Natural killer cell (primary cell): ENCODE results near the gene ATP9A. TPM values are rescaled to one million over a fixed set of nuclear protein-coding genes. Genes with fewer than 3 reads are reported as not detected.

Source experiments
- ATAC-seq, 3 donors: fragments of 150-1000 bp in 2 of 3; fragments of 200-7000 bp in 1 of 3; cut with Tn5 transposase; 1 replicate in 1 of 3; 2 replicates in 2 of 3; pipeline ENCODE4 v1.10.0; 2021; ENCODE audit warnings: mild to moderate bottlenecking in 2 of 3, moderate library complexity in 2 of 3
- DNase-seq, 2 donors: peaks; one replicate each; pipeline versions ENCODE4 v3.0.0 to v3.0.0-alpha.2; 2013 to 2021; ENCODE audit warnings: mixed read lengths in 1 of 2
- H3K27ac ChIP-seq: one replicate; pipeline ENCODE4 v1.5.1; 2013; ENCODE audit warnings: mild to moderate bottlenecking, low read length
- H3K27me3 ChIP-seq: one replicate; pipeline ENCODE4 v1.6.1; 2013; ENCODE audit warnings: low read length; ENCODE audit not compliant: control insufficient read depth, insufficient read depth
- H3K36me3 ChIP-seq: one replicate; pipeline ENCODE4 v1.6.1; 2013; ENCODE audit warnings: low read length; ENCODE audit not compliant: control insufficient read depth, insufficient read depth
- H3K4me1 ChIP-seq: one replicate; pipeline ENCODE4 v1.6.1; 2013; ENCODE audit warnings: low read length; ENCODE audit not compliant: control insufficient read depth, insufficient read depth
- H3K4me3 ChIP-seq: one replicate; pipeline ENCODE4 v1.5.1; 2013; ENCODE audit warnings: low read length
- H3K9me3 ChIP-seq: one replicate; pipeline ENCODE4 v1.6.1; 2013; ENCODE audit warnings: low read length; ENCODE audit not compliant: control insufficient read depth, insufficient read depth
- H3K27ac Mint-ChIP-seq, 2 donors: one replicate each; pipeline ENCODE4 v1.8.0; 2022; ENCODE audit warnings: mild to moderate bottlenecking in 2 of 2, mixed read lengths in 2 of 2, moderate library complexity in 1 of 2
- H3K27me3 Mint-ChIP-seq, 2 donors: one replicate each; pipeline ENCODE4 v1.8.0; 2022; ENCODE audit warnings: low read depth in 2 of 2, mixed read lengths in 2 of 2
- H3K36me3 Mint-ChIP-seq: one replicate; pipeline ENCODE4 v1.8.0; 2022; ENCODE audit warnings: mixed read lengths
- H3K4me1 Mint-ChIP-seq, 2 donors: one replicate each; pipeline ENCODE4 v1.8.0; 2022; ENCODE audit warnings: mixed read lengths in 2 of 2
- H3K4me3 Mint-ChIP-seq: one replicate; pipeline ENCODE4 v1.8.0; 2022; ENCODE audit warnings: mild to moderate bottlenecking, moderate library complexity, mixed read lengths
- H3K9me3 Mint-ChIP-seq, 2 donors: one replicate each; pipeline ENCODE4 v1.8.0; 2022; ENCODE audit warnings: mixed read lengths in 2 of 2
- CTCF ChIP-seq: fragments of 200-600 bp; IDR thresholded peaks from one replicate; pipeline ENCODE4 v1.8.0; 2022; ENCODE audit warnings: antibody characterized with exemption
- WGBS: methylation state at CpG from one replicate; pipeline ENCODE4 v1.1.7; 2013; ENCODE audit warnings: missing lambda C conversion rate; ENCODE audit not compliant: insufficient coverage; 5-methylcytosine and 5-hydroxymethylcytosine counted together
- intact Hi-C: fragments of 100-400 bp; cut with micrococcal nuclease; formaldehyde crosslinking; loops from one replicate; pipeline ENCODE4 v1.14.2; 2022
- total RNA-seq, 4 donors: library from RNA; stranded (reverse); fragments of 120-200 nt in 1 of 4; gene quantifications; one replicate each; pipeline versions ENCODE4 v1.2.3 to v1.2.4, GENCODE V29; 2013 to 2022

Gene ATP9A
- total RNA-seq, 3 donors from 2014 or later (not counting 1 experiment from before 2014, with no cell fraction given), result 1.4 to 46.8 (median 1.9) TPM

- Mint-ChIP-seq H3K4me3 (no peak overlapping the region), H3K9me3 (no peaks in the 10 kb centered on the region), H3K4me1 (peaks cover 0 to 21% of the 10 kb centered on the region in 2 donors), H3K27me3 (peaks cover 0 to 2% of the 10 kb centered on the region in 2 donors), H3K27ac (no peak overlapping the region), H3K36me3 (no peaks in the 10 kb centered on the region)
- H3K4me1 ChIP-seq, result no peaks in the 10 kb centered on the region
- no peak overlapping the region for H3K4me3 ChIP-seq
- 83% methylated on average over 4 of the region's 4 CpGs for WGBS
- no peak overlapping the region for H3K27ac ChIP-seq
- DNase-seq, result no peak
- no peak for TF ChIP-seq CTCF
- intact Hi-C loops, result no loop called here
- no peak for ATAC-seq
- no peaks in the 10 kb centered on the region for H3K9me3 ChIP-seq
- H3K27me3 ChIP-seq, result no peaks in the 10 kb centered on the region
- H3K36me3 ChIP-seq, result no peaks in the 10 kb centered on the region
These were observed 55.0 kb downstream of the ATP9A start for GRCh38 chr20:51713213-51713598.

GRCh38 chr20:51712501-51713212, 55.5 kb downstream of the ATP9A start:
- Mint-ChIP-seq H3K9me3 (no peaks in the 10 kb centered on the region), H3K36me3 (no peaks in the 10 kb centered on the region), H3K27ac (no peak overlapping the region), H3K4me1 (peaks cover 0 to 16% of the 10 kb centered on the region in 2 donors), H3K27me3 (no peaks in the 10 kb centered on the region), H3K4me3 (no peak overlapping the region)
- Histone ChIP-seq H3K27me3 (no peaks in the 10 kb centered on the region), H3K4me3 (no peak overlapping the region), H3K9me3 (no peaks in the 10 kb centered on the region), H3K36me3 (no peaks in the 10 kb centered on the region), H3K27ac (no peak overlapping the region), H3K4me1 (no peaks in the 10 kb centered on the region)
- DNase-seq (no peak), ATAC-seq (no peak)
- 90% methylated on average over 24 of the region's 24 CpGs for WGBS
- no peak for TF ChIP-seq CTCF
- intact Hi-C loops, result no loop called here

GRCh38 chr20:51711426-51711825, 56.8 kb downstream of the ATP9A start:
- H3K27me3 Mint-ChIP-seq, result no peaks in the 10 kb centered on the region
- Histone ChIP-seq H3K36me3 (no peaks in the 10 kb centered on the region), H3K27ac (no peak overlapping the region), H3K4me1 (no peaks in the 10 kb centered on the region), H3K9me3 (no peaks in the 10 kb centered on the region), H3K4me3 (no peak overlapping the region), H3K27me3 (no peaks in the 10 kb centered on the region)
- H3K36me3 Mint-ChIP-seq, result no peaks in the 10 kb centered on the region
- intact Hi-C loops, result no loop called here
- no peak for TF ChIP-seq CTCF
- H3K4me1 Mint-ChIP-seq, result peaks cover 0 to 16% of the 10 kb centered on the region in 2 donors
- no peaks in the 10 kb centered on the region for H3K9me3 Mint-ChIP-seq
- no peak for DNase-seq
- no peak overlapping the region for H3K27ac Mint-ChIP-seq
- WGBS, result 100% methylated on average over 1 of the region's 2 CpGs
- ATAC-seq, result no peak
- H3K4me3 Mint-ChIP-seq, result no peak overlapping the region
